Smooth muscle cell (in vitro differentiated cells): ENCODE results near the gene NPAS2. TPM values are rescaled to one million over a fixed set of nuclear protein-coding genes. Genes with fewer than 3 reads are reported as not detected.

ENCODE experiments used
- DNase-seq: peaks from one replicate; lab custom pipeline; 2025; ENCODE audit not compliant: unreplicated experiment; lab: John Stamatoyannopoulos, UW
- H2AFZ ChIP-seq: fragments of 200-600 bp; sonication (generic); 2 replicates; pipeline ENCODE4 v1.6.0; 2016; ENCODE audit warnings: antibody characterized with exemption, low read depth, mild to moderate bottlenecking
- H3F3A ChIP-seq: fragments of 200-600 bp; sonication (generic); 2 replicates; pipeline ENCODE4 v1.6.0; 2017; ENCODE audit warnings: antibody characterized with exemption, low read depth
- H3K27ac ChIP-seq: fragments of 200-600 bp; sonication (generic); 2 replicates; pipeline ENCODE4 v1.5.1; 2016; ENCODE audit warnings: low read depth, mild to moderate bottlenecking
- H3K27me3 ChIP-seq: fragments of 200-600 bp; sonication (generic); 2 replicates; pipeline ENCODE4 v1.6.1; 2016; ENCODE audit warnings: low read depth, mild to moderate bottlenecking
- H3K36me3 ChIP-seq: fragments of 200-600 bp; sonication (generic); 2 replicates; pipeline ENCODE4 v1.5.1; 2016; ENCODE audit warnings: low read depth
- H3K4me1 ChIP-seq: fragments of 200-600 bp; sonication (generic); 2 replicates; pipeline ENCODE4 v1.5.1; 2016; ENCODE audit warnings: low read depth
- H3K4me2 ChIP-seq: fragments of 200-600 bp; sonication (generic); 2 replicates; pipeline ENCODE4 v1.6.0; 2016; ENCODE audit warnings: mild to moderate bottlenecking
- H3K4me3 ChIP-seq: fragments of 200-600 bp; sonication (generic); 2 replicates; pipeline ENCODE4 v1.5.1; 2016; ENCODE audit warnings: mild to moderate bottlenecking
- H3K79me2 ChIP-seq: fragments of 200-600 bp; sonication (generic); 2 replicates; pipeline ENCODE4 v1.6.0; 2016; ENCODE audit warnings: low read depth, mild to moderate bottlenecking
- H3K9ac ChIP-seq: fragments of 200-600 bp; sonication (generic); 2 replicates; pipeline ENCODE4 v1.6.0; 2016; ENCODE audit warnings: low read depth
- H3K9me3 ChIP-seq: fragments of 200-600 bp; sonication (generic); replicated peaks from 2 replicates; pipeline ENCODE4 v1.5.1; 2016; ENCODE audit warnings: low read depth
- H4K20me1 ChIP-seq: fragments of 200-600 bp; sonication (generic); 2 replicates; pipeline ENCODE4 v1.6.0; 2016; ENCODE audit warnings: low read depth
- CTCF ChIP-seq: fragments of 200-600 bp; sonication (generic); IDR thresholded peaks from 2 replicates; pipeline ENCODE4 v1.5.1; 2017; ENCODE audit warnings: borderline replicate concordance, mild to moderate bottlenecking, antibody characterized with exemption; ENCODE audit not compliant: insufficient read depth, poor library complexity, severe bottlenecking
- WGBS: methylation state at CpG from one replicate; pipeline ENCODE4 v1.1.7; 2016; ENCODE audit warnings: low lambda C conversion rate; 5-methylcytosine and 5-hydroxymethylcytosine counted together
- polyA plus RNA-seq: library from polyadenylated mRNA; unstranded; fragments of >200 nt; fragmentation: Nextera tagmentation; extraction: Ambion mirVana; gene quantifications from 2 replicates; pipeline ENCODE4 v1.2.1, GENCODE V29; 2016
- total RNA-seq: library from RNA; depleted of rRNA; stranded (reverse); fragments of >200 nt; gene quantifications from 2 replicates; pipeline ENCODE4 v1.2.3, GENCODE V29; 2014

Gene NPAS2
- total and polyA plus RNA-seq, 2 experiments from 2014 or later = 20.2 to 20.7 TPM

DNA sequence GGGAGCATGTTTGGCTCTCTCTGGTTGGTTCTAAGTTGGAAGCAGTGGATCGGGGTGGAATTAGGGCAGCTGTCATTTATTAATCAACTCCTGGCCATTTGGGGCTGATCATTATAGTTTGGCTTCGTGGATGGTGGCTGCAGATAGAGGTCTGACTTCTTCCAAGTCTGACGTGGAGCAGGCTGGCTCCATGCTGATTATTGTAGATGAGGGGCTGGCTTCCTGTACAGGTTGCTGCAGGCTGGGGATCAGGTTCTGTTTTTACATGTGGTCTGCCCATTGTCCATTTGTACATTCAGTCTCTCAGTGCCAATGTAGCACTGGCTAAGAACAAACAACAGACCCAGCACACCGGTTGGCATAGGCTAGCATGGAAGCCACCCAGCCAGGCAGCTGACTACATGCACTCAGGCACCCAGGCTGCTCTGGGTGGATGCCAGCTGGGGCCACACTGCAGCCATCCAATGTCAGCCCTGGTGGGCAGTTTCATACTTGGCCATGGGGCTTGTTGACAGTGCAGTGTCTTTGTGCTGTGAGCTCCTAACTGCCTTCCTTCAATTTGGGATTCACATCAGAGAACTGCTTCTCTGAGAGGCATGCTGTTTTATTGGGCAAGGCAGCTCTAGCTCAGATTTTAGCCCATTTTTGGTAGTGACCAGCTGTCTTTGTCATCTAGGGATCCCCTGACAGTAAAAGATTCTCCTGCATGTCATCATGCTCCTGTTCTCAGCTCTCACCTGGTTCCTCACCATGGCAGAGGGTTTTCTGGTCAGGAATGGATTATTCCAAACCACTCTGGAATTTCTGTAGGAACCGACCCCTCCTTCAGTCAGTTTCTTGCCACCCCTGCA, 25.4 kb downstream of the NPAS2 start:
- Histone ChIP-seq H3K4me2 (no peak overlapping the region), H3F3A (no peaks in the 10 kb centered on the region), H2AFZ (no peak overlapping the region), H3K4me1 (no peaks in the 10 kb centered on the region), H3K79me2 (peaks cover 65% of the 10 kb centered on the region), H3K4me3 (no peak overlapping the region), H4K20me1 (peaks cover 75% of the 10 kb centered on the region), H3K9me3 (no peaks in the 10 kb centered on the region), H3K27me3 (no peaks in the 10 kb centered on the region), H3K27ac (no peak overlapping the region), H3K9ac (no peak overlapping the region), H3K36me3 (no peaks in the 10 kb centered on the region)
- WGBS = 93% methylated on average over 5 of the region's 5 CpGs
- DNase-seq = no peak
- TF ChIP-seq CTCF = no peak

DNA sequence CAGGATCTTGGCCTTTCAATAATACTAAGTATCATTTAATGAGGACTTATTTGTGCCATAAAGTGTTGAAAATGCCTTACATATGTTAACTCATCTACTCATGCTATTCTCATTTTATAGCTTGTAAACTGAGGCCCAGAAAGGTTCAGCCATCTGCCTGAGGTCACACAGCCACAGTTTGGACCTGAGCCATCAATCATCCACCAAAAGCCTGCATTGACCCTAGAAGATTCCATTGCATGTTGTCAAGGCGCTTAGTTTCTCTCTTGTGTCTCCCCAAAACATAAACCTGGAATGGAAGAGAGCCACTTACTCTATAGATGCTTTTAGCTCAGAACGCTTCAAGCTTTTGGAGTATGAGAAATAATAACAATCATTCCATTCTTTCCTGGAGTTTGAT, 26.8 kb downstream of the NPAS2 start:
- WGBS = 95% methylated on average over 2 of the region's 2 CpGs
- peaks cover 58% of the 10 kb centered on the region for H3K79me2 ChIP-seq

DNA sequence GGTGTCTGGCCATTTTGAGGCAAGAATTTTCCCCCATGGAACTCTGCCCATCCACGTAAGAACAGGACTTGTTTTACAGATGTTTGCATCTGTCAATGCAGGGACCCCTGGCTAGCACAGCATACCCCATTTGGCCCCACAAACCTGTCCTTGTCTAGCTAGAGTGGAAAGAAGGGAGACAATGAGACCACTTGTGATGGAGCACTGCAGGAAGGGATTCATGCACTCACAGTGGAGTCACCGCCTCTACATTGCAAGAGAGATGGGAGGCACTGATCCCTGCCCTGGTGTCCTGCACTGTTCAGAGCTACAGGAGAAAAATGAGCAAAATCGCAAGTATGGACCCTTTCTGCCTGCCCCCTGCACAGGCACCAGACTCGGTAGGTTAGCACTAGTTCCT, 32.5 kb downstream of the NPAS2 start:
- Histone ChIP-seq H3K9me3 (no peaks in the 10 kb centered on the region), H2AFZ (no peak overlapping the region), H3K9ac (no peak overlapping the region), H3K4me1 (no peaks in the 10 kb centered on the region), H3K27me3 (no peaks in the 10 kb centered on the region), H3K4me3 (no peak overlapping the region), H4K20me1 (peaks cover 21% of the 10 kb centered on the region), H3K79me2 (peaks cover 31% of the 10 kb centered on the region), H3K27ac (no peak overlapping the region), H3K4me2 (no peak overlapping the region), H3F3A (no peaks in the 10 kb centered on the region), H3K36me3 (no peaks in the 10 kb centered on the region)
- TF ChIP-seq CTCF = no peak
- DNase-seq = no peak
- WGBS = 95% methylated on average over 4 of the region's 4 CpGs

More for the DNA sequence above, 26.8 kb downstream of the NPAS2 start:
- Histone ChIP-seq H2AFZ (no peak overlapping the region), H3K4me2 (no peak overlapping the region), H3F3A (no peaks in the 10 kb centered on the region), H3K9me3 (no peaks in the 10 kb centered on the region), H3K27ac (no peak overlapping the region), H3K27me3 (no peaks in the 10 kb centered on the region), H3K4me3 (no peak overlapping the region), H3K4me1 (no peaks in the 10 kb centered on the region), H4K20me1 (peaks cover 62% of the 10 kb centered on the region), H3K9ac (no peak overlapping the region), H3K36me3 (no peaks in the 10 kb centered on the region)
- no peak for DNase-seq
- no peak for TF ChIP-seq CTCF
